ENCODE measurements around the gene PPP1R14B. TPM values are rescaled to one million over a fixed set of nuclear protein-coding genes. Genes with fewer than 3 reads are reported as not detected.

The PPP1R14B gene
- total and polyA plus RNA-seq, 2 of the 13 experiments (the other 11 are each of a cell fraction or from before 2014, with no cell fraction given), result 110 to 148 TPM

DNA sequence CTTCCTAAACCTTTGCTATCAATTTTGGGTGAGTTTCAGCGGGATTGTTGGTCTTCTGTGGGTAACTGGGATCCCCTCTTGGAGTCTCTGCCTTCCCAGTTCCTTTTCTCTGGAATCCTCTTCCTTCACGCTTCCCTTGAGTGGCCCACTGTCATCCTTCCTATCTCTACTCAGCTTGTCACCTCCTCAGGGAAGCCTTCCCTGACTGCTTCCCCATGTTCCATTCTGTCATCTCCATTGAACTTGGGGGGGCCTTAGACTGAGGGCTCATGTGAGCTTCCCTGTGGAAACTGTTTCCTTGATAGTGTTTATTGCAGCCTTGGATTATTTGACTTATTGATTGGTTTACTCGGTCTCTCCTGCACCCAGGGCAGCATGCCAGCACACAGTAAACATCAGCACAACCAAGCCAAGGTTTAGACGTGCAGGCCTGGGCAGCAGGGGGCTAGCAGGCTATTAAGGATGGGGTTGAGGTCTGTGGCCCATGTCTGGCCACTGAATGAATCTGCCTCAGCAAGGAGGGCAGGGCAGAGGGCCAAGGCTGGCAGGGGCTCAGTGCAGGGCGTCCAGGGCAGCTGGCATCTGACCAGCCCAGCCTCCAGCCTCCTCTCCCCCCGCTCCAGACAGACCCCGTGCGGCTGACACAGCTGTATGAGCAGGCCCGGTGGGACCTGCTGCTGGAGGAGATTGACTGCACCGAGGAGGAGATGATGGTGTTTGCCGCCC lies 28.0 kb downstream of the PPP1R14B start (continued):
- TF ChIP-seq, protein P1, sequence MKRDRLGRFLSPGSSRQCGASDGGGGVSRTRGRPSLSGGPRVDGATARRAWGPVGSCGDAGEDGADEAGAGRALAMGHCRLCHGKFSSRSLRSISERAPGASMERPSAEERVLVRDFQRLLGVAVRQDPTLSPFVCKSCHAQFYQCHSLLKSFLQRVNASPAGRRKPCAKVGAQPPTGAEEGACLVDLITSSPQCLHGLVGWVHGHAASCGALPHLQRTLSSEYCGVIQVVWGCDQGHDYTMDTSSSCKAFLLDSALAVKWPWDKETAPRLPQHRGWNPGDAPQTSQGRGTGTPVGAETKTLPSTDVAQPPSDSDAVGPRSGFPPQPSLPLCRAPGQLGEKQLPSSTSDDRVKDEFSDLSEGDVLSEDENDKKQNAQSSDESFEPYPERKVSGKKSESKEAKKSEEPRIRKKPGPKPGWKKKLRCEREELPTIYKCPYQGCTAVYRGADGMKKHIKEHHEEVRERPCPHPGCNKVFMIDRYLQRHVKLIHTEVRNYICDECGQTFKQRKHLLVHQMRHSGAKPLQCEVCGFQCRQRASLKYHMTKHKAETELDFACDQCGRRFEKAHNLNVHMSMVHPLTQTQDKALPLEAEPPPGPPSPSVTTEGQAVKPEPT (CRISPR knock-in tag; IDR thresholded peaks at IDR 0.05; ENCODE audit: low read depth), result no peak
- no peak for TF ChIP-seq NFRKB (IDR thresholded peaks at IDR 0.05)
- no peak for TF ChIP-seq TCF7 (IDR thresholded peaks at IDR 0.05; ENCODE audit: low read depth)
- TF ChIP-seq ZNF615 (CRISPR knock-in tag; IDR thresholded peaks at IDR 0.05; ENCODE audit: borderline replicate concordance), result no peak
- no peak for TF ChIP-seq RXRA (CRISPR knock-in tag; IDR thresholded peaks at IDR 0.05)
- TF ChIP-seq, protein P2, sequence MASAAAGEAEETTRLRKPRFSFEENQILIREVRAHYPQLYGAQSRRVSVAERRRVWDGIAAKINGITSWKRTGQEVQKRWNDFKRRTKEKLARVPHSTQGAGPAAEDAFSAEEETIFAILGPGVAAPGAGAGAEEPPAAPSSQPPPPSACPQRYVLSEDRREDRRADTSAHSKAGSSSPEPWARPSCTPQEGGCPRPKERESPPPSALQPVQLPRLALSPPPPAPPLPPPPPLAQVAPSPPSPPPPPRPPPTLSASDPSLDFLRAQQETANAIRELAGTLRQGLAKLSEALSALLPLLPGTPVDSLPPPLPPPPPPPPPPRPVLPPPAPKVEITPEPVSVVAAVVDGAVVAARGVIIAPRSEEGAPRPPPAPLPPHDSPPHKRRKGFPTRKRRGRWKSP (CRISPR knock-in tag; IDR thresholded peaks at IDR 0.05), result no peak
- TF ChIP-seq SALL1 (CRISPR knock-in tag; IDR thresholded peaks at IDR 0.05), result peak; percentile 72
- no peak for TF ChIP-seq ZEB1 (IDR thresholded peaks at IDR 0.05; ENCODE audit: insufficient replicate concordance, low read depth)
- TF ChIP-seq SSRP1 (CRISPR knock-in tag; IDR thresholded peaks at IDR 0.05), result no peak
- no peak for TF ChIP-seq HCFC1 (IDR thresholded peaks at IDR 0.05; ENCODE audit: low read depth, low read length)
- peak; percentile 14; the same call in 1 of the 2 replicates for TF ChIP-seq GABPB1 (CRISPR knock-in tag; IDR thresholded peaks at IDR 0.05)
- TF ChIP-seq JARID2 (CRISPR knock-in tag; IDR thresholded peaks at IDR 0.05; ENCODE audit: insufficient replicate concordance), result no peak
- no peak for TF ChIP-seq ZNF878 (CRISPR knock-in tag; IDR thresholded peaks at IDR 0.05)
- no peak for TF ChIP-seq ZNF557 (CRISPR knock-in tag; IDR thresholded peaks at IDR 0.05)
- TF ChIP-seq, protein P3, sequence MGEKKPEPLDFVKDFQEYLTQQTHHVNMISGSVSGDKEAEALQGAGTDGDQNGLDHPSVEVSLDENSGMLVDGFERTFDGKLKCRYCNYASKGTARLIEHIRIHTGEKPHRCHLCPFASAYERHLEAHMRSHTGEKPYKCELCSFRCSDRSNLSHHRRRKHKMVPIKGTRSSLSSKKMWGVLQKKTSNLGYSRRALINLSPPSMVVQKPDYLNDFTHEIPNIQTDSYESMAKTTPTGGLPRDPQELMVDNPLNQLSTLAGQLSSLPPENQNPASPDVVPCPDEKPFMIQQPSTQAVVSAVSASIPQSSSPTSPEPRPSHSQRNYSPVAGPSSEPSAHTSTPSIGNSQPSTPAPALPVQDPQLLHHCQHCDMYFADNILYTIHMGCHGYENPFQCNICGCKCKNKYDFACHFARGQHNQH (CRISPR knock-in tag; IDR thresholded peaks at IDR 0.05), result 0 out of 2 replicates have a peak, but pooled peaks have one; percentile 31
- TF ChIP-seq ZNF644 (CRISPR knock-in tag; IDR thresholded peaks at IDR 0.05; ENCODE audit: low read depth), result no peak
- no peak for TF ChIP-seq YY1 (IDR thresholded peaks at IDR 0.05; ENCODE audit: insufficient read depth, insufficient replicate concordance, low read depth, low read length)
- no peak for TF ChIP-seq ZNF260 (CRISPR knock-in tag; IDR thresholded peaks at IDR 0.05; ENCODE audit: borderline replicate concordance, low read depth)
- TF ChIP-seq, protein P4, sequence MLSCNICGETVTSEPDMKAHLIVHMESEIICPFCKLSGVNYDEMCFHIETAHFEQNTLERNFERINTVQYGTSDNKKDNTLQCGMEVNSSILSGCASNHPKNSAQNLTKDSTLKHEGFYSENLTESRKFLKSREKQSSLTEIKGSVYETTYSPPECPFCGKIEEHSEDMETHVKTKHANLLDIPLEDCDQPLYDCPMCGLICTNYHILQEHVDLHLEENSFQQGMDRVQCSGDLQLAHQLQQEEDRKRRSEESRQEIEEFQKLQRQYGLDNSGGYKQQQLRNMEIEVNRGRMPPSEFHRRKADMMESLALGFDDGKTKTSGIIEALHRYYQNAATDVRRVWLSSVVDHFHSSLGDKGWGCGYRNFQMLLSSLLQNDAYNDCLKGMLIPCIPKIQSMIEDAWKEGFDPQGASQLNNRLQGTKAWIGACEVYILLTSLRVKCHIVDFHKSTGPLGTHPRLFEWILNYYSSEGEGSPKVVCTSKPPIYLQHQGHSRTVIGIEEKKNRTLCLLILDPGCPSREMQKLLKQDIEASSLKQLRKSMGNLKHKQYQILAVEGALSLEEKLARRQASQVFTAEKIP (CRISPR knock-in tag; IDR thresholded peaks at IDR 0.05; ENCODE audit: borderline replicate concordance), result no peak
- TF ChIP-seq SMYD3 (CRISPR knock-in tag; IDR thresholded peaks at IDR 0.05), result no peak

Measured in HepG2 (cell line).